Mesendoderm (in vitro differentiated cells): Measurements from ENCODE around the gene SHISA8.

Source experiments
- DNase-seq: peaks from one replicate; pipeline ENCODE4 v3.0.0; 2013
- H2AK5ac ChIP-seq: 2 replicates; pipeline ENCODE4 v1.6.1; 2013; ENCODE audit warnings: low read length, inconsistent platforms
- H2BK120ac ChIP-seq: 2 replicates; pipeline ENCODE4 v1.6.1; 2013; ENCODE audit warnings: low read depth, mild to moderate bottlenecking, low read length, moderate library complexity, mixed read lengths
- H2BK15ac ChIP-seq: replicated peaks from 2 replicates; pipeline ENCODE4 v1.6.1; 2013; ENCODE audit warnings: low read depth, mild to moderate bottlenecking, moderate library complexity
- H2BK5ac ChIP-seq: 2 replicates; pipeline ENCODE4 v1.6.1; 2013; ENCODE audit warnings: low read length, inconsistent platforms
- H3K18ac ChIP-seq: 2 replicates; pipeline ENCODE4 v1.6.1; 2013; ENCODE audit warnings: mild to moderate bottlenecking, low read length, mixed read lengths
- H3K23ac ChIP-seq: one replicate; pipeline ENCODE4 v1.6.1; 2013; ENCODE audit warnings: low read length
- H3K27ac ChIP-seq: 2 replicates; pipeline ENCODE4 v1.5.1; 2013; ENCODE audit warnings: low read depth, mild to moderate bottlenecking, inconsistent platforms, low read length, moderate library complexity
- H3K27me3 ChIP-seq: 2 replicates; pipeline ENCODE4 v1.6.1; 2013; ENCODE audit warnings: low read length, control low read depth, mild to moderate bottlenecking, inconsistent platforms; ENCODE audit not compliant: insufficient read depth, poor library complexity
- H3K36me3 ChIP-seq: 2 replicates; pipeline ENCODE4 v1.6.1; 2013; ENCODE audit warnings: low read length, inconsistent platforms; ENCODE audit not compliant: control insufficient read depth, insufficient read depth
- H3K4ac ChIP-seq: one replicate; pipeline ENCODE4 v1.6.1; 2013; ENCODE audit warnings: low read depth, mild to moderate bottlenecking, low read length, moderate library complexity
- H3K4me1 ChIP-seq: 2 replicates; pipeline ENCODE4 v1.6.1; 2013; ENCODE audit warnings: low read depth, low read length, inconsistent platforms; ENCODE audit not compliant: control insufficient read depth
- H3K4me2 ChIP-seq: 2 replicates; pipeline ENCODE4 v1.6.1; 2013; ENCODE audit warnings: low read length
- H3K4me3 ChIP-seq: 2 replicates; pipeline ENCODE4 v1.5.1; 2013; ENCODE audit warnings: mild to moderate bottlenecking, low read length
- H3K56ac ChIP-seq: one replicate; pipeline ENCODE4 v1.6.1; 2013; ENCODE audit warnings: low read length
- H3K79me1 ChIP-seq: 2 replicates; pipeline ENCODE4 v1.6.1; 2013; ENCODE audit warnings: low read length, inconsistent platforms
- H3K79me2 ChIP-seq: 2 replicates; pipeline ENCODE4 v1.6.1; 2013; ENCODE audit warnings: mild to moderate bottlenecking, low read length; ENCODE audit not compliant: control insufficient read depth, insufficient read depth
- H3K9ac ChIP-seq: 2 replicates; pipeline ENCODE4 v1.6.1; 2013; ENCODE audit warnings: low read length, inconsistent platforms
- H4K5ac ChIP-seq: one replicate; pipeline ENCODE4 v1.6.1; 2013; ENCODE audit warnings: low read length
- H4K8ac ChIP-seq: one replicate; pipeline ENCODE4 v1.6.1; 2013; ENCODE audit warnings: low read depth, mild to moderate bottlenecking, control low read depth, low read length, moderate library complexity
- WGBS: extraction: QIAGEN DNeasy Blood & Tissue Kit; methylation state at CpG from one replicate; pipeline ENCODE4 v1.1.7; 2013; ENCODE audit warnings: low lambda C conversion rate, missing lambda C conversion rate; ENCODE audit not compliant: insufficient coverage; ENCODE audit errors: extremely low coverage; 5-methylcytosine and 5-hydroxymethylcytosine counted together

Gene SHISA8

GRCh38 chr22:41917903-41918791 lies 3.3 kb upstream of the SHISA8 start:
- Histone ChIP-seq H3K18ac (no peak overlapping the region), H4K8ac (no peak overlapping the region), H3K9ac (no peak overlapping the region), H3K79me1 (no peaks in the 10 kb centered on the region), H3K79me2 (no peaks in the 10 kb centered on the region), H3K4ac (no peak overlapping the region), H3K27ac (no peak overlapping the region), H2BK120ac (no peak overlapping the region), H2BK15ac (no peak overlapping the region), H3K4me1 (peaks cover 3% of the 10 kb centered on the region), H3K27me3 (peaks cover 30% of the 10 kb centered on the region), H3K36me3 (no peaks in the 10 kb centered on the region), H3K4me3 (no peak overlapping the region), H3K56ac (no peak overlapping the region), H2BK5ac (no peak overlapping the region), H4K5ac (no peak overlapping the region), H2AK5ac (no peak overlapping the region), H3K23ac (no peak overlapping the region), H3K4me2 (no peak overlapping the region)
- no CpG with 5 or more reads among the region's 23 CpGs for WGBS
- no peak for DNase-seq

- Histone ChIP-seq H3K56ac (no peak overlapping the region), H3K27me3 (peaks cover 37% of the 10 kb centered on the region), H3K79me2 (no peaks in the 10 kb centered on the region), H2BK15ac (no peak overlapping the region), H3K4ac (no peak overlapping the region), H4K8ac (no peak overlapping the region), H3K4me2 (no peak overlapping the region), H3K27ac (no peak overlapping the region), H3K18ac (no peak overlapping the region), H3K4me3 (no peak overlapping the region), H3K36me3 (no peaks in the 10 kb centered on the region), H2AK5ac (no peak overlapping the region), H3K4me1 (peaks cover 3% of the 10 kb centered on the region), H4K5ac (no peak overlapping the region), H3K9ac (no peak overlapping the region), H3K23ac (no peak overlapping the region), H2BK5ac (no peak overlapping the region), H3K79me1 (no peaks in the 10 kb centered on the region), H2BK120ac (no peak overlapping the region)
- no peak for DNase-seq
- WGBS, result no CpG with 5 or more reads among the region's 11 CpGs
Observed at GRCh38 chr22:41917375-41917902, 2.6 kb upstream of the SHISA8 start.

- Histone ChIP-seq H3K79me2 (no peaks in the 10 kb centered on the region), H3K4me1 (peaks cover 3% of the 10 kb centered on the region), H3K4ac (no peak overlapping the region), H3K4me3 (no peak overlapping the region), H3K9ac (no peak overlapping the region), H3K36me3 (no peaks in the 10 kb centered on the region), H2BK5ac (no peak overlapping the region), H3K56ac (no peak overlapping the region), H3K23ac (no peak overlapping the region), H2BK15ac (no peak overlapping the region), H4K5ac (no peak overlapping the region), H3K4me2 (no peak overlapping the region), H2BK120ac (no peak overlapping the region), H3K27ac (no peak overlapping the region), H2AK5ac (no peak overlapping the region), H3K27me3 (peaks cover 43% of the 10 kb centered on the region), H3K79me1 (no peaks in the 10 kb centered on the region), H4K8ac (no peak overlapping the region), H3K18ac (no peak overlapping the region)
- no CpG with 5 or more reads among the region's 10 CpGs for WGBS
- DNase-seq, result no peak
Observed at GRCh38 chr22:41916745-41917358, 2.0 kb upstream of the SHISA8 start.

- no CpG with 5 or more reads among the region's 11 CpGs for WGBS
- H2AK5ac ChIP-seq, result no peak overlapping the region
- no peak overlapping the region for H2BK5ac ChIP-seq
- H4K8ac ChIP-seq, result no peak overlapping the region
- no peak overlapping the region for H4K5ac ChIP-seq
- H3K4me1 ChIP-seq, result peaks cover 3% of the 10 kb centered on the region
- no peak overlapping the region for H3K4me3 ChIP-seq
- H3K56ac ChIP-seq, result no peak overlapping the region
- no peak overlapping the region for H2BK120ac ChIP-seq
- H3K27ac ChIP-seq, result no peak overlapping the region
- H3K4ac ChIP-seq, result no peak overlapping the region
- no peak overlapping the region for H3K9ac ChIP-seq
- no peaks in the 10 kb centered on the region for H3K36me3 ChIP-seq
- peaks cover 50% of the 10 kb centered on the region for H3K27me3 ChIP-seq
- H3K79me2 ChIP-seq, result no peaks in the 10 kb centered on the region
- no peaks in the 10 kb centered on the region for H3K79me1 ChIP-seq
- no peak overlapping the region for H2BK15ac ChIP-seq
- H3K23ac ChIP-seq, result peak overlapping the region; percentile 57
- no peak overlapping the region for H3K18ac ChIP-seq
- no peak for DNase-seq
- no peak overlapping the region for H3K4me2 ChIP-seq
Observed at GRCh38 chr22:41915786-41916493, 1.1 kb upstream of the SHISA8 start.

- H3K4me2 ChIP-seq, result peak overlapping the region; percentile 27
- H3K4me1 ChIP-seq, result peaks cover 3% of the 10 kb centered on the region
- no peak overlapping the region for H4K8ac ChIP-seq
- H2AK5ac ChIP-seq, result no peak overlapping the region
- H3K9ac ChIP-seq, result peak overlapping the region; percentile 36
- no peaks in the 10 kb centered on the region for H3K79me1 ChIP-seq
- H4K5ac ChIP-seq, result no peak overlapping the region
- H3K23ac ChIP-seq, result no peak overlapping the region
- no peak for DNase-seq
- H3K4me3 ChIP-seq, result no peak overlapping the region
- no peak overlapping the region for H3K27ac ChIP-seq
- H3K27me3 ChIP-seq, result peaks cover 57% of the 10 kb centered on the region
- H3K36me3 ChIP-seq, result no peaks in the 10 kb centered on the region
- H3K79me2 ChIP-seq, result no peaks in the 10 kb centered on the region
- no peak overlapping the region for H2BK15ac ChIP-seq
- H3K56ac ChIP-seq, result peak overlapping the region; percentile 67
- no CpG with 5 or more reads among the region's 67 CpGs for WGBS
- H2BK5ac ChIP-seq, result no peak overlapping the region
- H3K18ac ChIP-seq, result no peak overlapping the region
- H2BK120ac ChIP-seq, result no peak overlapping the region
- H3K4ac ChIP-seq, result no peak overlapping the region
Observed at GRCh38 chr22:41914611-41915034, 251 bp downstream of the SHISA8 start.
